ENCODE data around the gene UBE2E1.

Gene UBE2E1

DNA sequence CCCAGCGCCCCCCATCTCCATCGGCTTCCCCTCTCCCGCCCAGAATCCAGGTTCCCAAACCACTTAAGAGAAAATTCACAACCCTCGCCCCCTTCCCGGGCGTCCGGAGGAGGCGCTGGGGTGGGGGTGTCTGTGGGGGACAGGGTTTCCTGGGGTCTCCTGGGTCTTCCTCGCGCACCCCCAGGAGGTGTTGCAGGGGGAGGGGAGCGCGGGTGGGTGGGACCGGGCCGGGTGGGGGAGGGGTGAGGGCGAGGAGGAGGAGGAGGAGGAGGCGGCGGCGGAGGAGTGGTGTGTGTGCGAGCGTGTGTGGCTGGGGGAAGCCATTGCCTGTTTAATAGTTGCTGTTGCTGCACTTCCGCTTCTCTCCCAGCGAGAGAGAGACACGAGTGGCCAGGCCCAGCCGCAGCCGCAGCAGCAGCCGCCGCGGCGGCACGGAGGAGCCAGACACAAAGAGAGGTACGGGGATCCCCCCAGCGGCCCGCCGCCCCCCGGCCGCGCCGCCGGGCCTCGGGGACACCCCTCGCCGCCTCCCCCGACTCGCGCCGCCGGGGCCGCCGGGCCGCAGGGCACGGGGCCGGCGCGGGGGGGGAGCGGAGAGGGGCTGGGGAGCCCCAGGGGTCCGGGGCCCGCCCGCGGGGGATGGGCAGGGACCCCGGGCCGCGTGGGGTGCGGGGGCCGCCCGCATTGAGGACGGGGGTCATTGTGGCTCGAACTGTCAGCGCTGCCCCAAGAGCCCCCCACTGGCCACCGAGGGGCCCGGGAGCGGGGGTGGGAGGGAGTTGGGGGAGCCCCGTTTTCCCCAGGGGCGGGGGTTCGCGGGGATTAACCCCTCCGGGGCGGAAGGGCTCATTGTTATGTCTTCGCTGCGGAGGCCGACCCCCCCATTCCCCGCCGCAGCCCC is at the start of gene UBE2E1:
TSS of gene UBE2E1 (plus strand) at position 323 of the 901 bp plus-strand sequence. CDS start 1,315 bp downstream, outside the sequence.
- peak; percentile 55 for DNase-seq (ENCODE audit: low read depth)

DNA sequence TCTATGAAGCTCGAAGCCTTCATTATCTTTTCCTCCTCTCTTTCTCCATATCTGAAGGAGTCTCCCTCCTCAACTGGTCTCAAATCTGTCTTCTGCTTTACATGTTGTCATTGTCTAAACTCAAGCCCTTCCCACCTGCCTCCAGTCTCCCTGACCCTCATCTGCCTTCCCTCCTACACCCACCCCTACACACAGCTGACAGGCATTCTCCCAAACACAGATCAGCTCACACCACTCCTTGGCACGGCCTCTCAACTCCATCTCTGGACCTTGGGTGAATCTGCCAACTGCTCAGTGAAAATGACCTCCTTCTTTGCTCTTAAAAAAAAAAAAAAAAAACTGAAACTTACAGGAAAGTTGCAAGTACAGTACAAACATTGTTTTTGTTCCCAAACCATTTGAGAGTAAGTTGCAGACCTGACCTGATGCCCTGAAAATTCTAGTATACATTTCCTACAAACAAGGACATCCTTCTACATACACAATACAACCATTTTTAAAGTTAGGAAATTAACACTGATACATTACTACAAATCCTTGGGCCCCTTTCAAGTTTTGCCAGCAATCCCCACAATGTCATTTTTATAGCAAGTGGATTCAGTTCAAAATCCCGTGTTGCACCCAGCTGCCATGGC is 49.4 kb upstream of the UBE2E1 start:
- no peak for DNase-seq (ENCODE audit: low read depth)

DNA sequence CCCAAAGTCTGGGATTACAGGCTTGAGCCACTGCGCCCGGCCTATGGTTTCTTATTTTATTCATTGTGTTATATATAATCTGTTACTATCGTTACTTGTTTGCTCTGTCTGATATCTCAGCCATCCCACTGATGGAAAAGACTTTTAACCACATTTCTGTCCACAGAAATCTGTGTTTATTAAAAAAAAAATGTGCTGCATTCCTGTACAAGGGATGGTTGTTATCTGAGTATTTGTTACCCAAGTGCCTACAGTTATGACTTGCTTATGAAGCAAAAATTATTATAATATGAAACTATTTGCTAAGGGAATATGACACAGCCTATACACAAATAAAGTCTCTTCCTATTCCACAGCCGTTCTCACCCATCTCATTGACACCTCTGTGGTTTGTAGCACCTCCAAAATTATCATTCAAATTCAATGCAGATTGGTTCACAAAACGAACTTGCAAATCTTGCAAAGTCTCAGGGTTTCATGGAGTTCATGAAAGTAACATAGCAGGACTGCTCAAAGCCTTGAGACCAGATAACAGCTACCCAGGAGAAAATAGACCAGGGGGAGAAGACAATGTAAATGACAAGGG is 47.4 kb upstream of the UBE2E1 start:
- DNase-seq (ENCODE audit: low read depth) = no peak

DNA sequence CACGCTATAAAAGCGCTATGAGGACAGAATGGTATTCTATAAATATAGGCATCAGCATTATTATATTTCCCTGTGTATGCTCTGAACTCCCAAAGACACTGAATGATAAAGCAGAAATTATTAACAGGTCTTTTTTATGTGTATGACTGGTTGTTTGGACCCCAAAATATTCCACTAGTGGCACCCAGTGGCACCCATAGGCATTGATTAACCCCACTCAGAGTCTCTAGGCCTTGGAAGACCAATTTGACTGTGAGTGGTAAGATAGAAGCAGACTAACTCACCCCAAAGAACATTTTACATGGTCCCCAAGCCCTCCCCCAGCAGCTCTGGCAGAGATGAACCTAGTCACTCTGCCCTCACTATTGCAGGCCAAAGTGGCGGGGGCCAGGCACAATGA is 45.4 kb upstream of the UBE2E1 start:
- DNase-seq (ENCODE audit: low read depth) = no peak

DNA sequence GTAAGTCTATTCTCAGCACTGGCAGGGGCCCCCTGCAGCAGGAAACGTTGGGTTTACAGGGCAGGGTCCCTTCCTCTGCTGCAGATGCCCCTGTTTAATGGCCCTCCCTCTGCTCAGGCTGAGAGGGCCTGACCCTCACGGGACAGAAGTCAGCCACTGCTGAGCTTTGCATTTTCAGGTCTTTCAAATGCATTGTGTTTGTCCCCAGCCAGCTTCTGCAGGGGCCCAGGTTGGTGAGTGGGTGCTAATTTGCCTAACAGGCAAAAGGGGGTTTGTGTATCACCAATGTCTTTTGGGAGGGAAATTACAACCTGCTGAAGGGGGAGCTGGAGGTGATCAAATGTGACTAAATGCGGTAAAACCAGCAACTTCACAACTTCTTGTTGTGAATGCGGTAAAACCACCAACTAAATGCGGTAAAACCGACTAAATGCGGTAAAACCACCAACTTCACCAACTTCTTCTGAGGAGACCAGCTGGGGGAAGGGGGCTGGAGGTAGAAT is 44.8 kb upstream of the UBE2E1 start:
- DNase-seq (ENCODE audit: low read depth) = no peak

DNA sequence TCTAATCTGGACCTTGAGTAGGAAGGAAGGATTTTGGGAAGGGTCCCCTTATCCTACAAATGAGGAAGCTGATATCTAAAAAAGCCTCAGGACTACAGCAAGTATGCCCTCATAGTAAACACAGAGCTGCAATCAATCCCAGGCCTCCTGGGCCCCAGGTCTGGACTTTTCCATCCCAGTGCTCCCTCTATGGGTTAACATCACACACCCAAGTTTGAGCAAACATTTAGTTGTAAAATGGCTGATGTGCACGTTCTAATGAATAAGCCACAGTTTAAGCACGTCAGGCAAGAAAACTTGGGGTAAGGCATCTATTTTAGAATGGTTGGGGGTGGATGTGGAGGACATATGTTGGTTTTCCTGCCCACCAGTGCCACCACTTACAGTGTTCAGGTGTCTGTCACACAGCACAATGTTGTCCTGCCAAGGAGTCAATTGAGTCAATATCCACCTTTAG is 44.3 kb upstream of the UBE2E1 start:
- no peak for DNase-seq (ENCODE audit: low read depth)

DNA sequence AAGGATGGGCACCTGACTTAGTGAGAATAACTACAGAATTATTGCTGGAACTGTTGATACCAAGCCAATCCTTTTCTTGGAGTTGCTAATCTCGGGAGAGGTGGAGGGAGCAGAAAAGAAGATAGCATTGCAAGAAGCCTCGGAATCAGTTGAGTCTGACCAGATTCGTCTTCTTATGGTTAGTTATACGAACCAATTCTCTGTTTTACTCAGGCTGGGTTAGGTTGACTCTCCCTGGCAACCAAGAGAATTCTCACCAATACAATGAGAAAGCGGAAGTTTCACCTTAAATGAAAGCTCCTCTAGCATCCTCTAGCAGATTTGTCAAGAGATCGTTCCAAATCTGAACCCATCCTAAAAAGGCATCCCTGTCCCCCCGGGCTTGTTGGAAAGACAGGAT is 43.5 kb upstream of the UBE2E1 start:
- no peak for DNase-seq (ENCODE audit: low read depth)

DNA sequence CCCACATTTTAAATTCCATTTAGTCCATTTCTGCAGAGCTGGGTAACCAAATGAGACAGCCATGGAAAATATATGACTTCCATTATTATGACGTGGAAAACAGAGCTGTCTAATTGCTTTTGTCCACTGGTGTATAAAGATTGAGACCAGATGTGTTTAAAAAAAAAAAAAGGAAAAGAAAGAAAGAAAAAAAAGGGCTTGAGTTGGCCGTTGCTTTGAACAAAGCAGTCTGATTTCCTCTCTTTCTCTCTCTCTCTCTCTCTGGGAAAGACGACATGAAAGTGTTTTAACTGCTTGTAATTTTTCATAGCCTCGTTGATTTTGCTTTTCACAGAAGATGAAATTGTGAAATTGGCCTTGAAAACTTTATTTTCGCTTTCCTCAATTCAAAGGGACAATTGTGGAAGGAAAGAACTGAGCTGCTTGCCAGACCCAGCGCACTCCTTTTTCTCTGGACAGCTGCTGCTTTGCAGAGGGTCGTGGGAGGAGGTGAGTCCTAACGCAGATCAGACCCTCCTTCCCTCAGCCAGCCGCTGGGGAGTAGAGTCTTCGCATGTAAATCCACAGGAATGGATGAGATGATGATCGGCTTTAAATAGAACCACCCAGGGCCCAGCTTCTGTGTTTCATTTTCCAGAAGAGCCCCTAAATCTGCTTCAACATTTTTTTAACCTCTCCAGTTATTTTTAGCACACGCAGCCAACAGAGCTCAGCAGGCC is 42.8 kb upstream of the UBE2E1 start:
- no peak for DNase-seq (ENCODE audit: low read depth)

DNA sequence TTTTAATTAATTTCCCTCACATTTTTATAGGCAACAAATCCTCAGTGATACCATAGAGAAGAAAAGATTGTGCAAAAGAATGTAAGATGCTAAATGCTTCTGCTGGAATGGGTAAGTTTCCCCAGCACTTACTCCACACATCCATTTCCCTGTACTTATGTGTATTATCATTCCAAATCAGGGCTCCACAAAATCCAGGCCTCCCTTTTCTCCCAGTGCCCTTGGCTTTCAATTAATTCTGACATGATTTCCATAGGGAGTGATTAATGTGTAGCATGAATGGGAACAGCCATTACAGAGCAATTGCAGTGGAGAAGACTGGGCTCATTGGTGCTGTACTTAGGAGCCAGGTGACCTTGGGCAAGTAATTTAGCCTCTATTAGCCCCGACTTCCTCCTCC is 41.3 kb upstream of the UBE2E1 start:
- DNase-seq (ENCODE audit: low read depth) = no peak

DNA sequence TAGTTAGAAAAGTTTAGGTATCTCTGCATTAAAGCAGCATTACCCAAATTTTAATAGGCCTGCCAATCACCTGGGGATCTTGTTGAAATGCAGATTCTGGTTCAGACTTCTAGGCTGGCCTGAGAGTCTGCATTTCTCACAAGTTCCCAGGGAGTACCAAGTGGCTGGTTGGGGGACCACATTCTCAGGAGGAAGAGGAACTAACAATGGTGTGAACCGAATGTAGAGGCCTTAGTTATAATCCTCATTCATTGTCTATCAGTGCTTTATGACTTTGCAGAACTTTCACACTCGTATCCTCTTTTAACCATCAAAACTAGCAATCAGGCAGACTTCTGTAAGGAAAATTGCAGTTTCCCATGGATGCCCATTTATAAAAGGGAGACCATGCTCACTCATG is 38.2 kb upstream of the UBE2E1 start:
- DNase-seq (ENCODE audit: low read depth) = no peak

DNA sequence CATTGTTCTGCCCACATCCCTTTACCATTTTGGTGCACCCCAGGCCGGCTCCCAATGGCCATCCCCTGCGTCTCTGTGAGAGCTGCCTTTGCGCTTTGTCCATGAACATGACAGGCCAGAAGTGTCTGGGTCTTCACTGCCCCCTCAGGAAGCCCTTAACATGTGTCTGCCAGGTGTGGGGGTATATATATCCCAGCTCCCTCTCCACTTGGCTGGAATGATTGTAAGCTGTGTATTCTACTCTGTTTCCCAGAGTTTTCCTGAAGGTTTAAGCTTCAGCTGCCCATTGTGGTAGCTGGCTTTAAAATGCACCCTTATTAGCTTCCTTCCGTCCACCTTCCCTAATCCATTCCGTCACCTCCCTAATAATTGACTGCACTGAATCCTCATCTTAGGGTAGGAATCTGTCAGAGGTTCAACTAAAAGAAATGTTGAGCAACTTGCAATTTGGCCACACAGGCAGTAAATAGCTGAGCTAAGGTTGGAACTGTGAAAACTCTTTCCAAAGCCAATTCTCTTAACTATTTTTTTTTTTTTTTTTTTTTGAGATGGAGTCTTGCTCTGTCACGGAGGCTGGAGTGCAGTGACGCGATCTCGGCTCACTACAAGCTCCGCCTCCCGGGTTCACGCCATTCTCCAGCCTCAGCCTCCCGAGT is 30.4 kb upstream of the UBE2E1 start:
- DNase-seq (ENCODE audit: low read depth) = no peak

DNA sequence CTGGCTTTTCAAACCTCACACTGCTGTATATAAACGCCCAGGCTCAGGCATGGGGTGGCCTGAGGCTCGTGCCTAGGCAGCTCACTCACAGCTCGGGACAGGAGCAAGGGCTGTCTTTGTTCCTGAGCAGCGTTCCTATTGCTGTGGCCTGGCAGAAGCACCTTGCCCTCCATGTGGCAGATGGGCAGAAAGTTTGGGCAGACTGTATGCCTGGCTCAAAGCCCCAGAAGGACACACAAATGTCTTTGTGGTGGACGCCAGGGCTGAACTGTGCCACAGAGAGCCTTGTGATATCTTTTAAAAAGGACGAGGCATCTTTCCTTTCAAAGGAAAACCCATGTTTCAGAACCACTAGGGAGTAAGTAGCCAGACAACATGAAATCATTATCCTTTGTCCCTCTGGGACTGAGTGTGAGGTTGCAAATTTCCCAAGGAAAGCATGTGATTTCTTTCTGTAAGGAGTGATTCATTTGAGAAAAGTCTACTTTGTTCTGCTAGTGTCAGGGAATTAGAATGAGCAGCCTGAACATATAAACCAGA is 29.3 kb upstream of the UBE2E1 start:
- DNase-seq (ENCODE audit: low read depth) = peak; percentile 65

DNA sequence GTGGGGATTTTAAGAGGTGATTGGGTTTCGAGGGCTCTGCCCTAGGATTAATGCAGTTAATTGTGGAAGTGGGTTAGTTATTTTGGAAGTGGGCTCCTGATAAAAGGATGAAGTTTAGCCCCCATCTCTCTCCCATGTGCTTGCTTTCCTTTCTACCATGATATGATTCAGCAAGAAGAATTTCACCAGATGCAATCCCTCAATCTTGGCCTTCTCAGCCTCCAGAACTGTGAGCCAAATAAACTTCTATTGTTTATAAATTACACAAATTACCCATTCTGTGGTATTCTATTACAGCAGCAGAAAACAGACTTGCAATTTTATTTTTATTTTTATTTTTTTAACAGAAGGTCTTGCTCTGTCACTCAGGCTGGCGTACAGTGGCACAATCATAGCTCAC is 27.3 kb upstream of the UBE2E1 start:
- no peak for DNase-seq (ENCODE audit: low read depth)

DNA sequence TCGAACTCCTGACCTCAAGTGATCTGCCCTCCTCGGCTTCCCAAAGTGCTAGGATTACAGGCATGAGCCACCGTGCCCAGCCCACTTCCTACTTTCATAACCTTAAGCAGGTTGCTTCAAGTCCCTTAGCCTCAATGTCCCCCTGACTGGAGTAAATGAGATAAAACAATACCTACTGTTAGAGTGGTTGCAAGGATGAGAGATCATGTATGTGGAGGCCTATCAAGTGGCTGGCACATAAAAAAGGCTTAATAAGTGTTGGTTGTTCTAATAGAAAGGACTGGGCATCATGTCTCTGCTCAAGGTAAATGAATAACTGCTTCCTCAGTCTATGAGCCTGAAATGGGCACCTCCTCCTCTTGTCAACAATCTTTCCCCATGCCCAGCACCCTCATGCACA is 25.9 kb upstream of the UBE2E1 start:
- DNase-seq (ENCODE audit: low read depth) = no peak

DNA sequence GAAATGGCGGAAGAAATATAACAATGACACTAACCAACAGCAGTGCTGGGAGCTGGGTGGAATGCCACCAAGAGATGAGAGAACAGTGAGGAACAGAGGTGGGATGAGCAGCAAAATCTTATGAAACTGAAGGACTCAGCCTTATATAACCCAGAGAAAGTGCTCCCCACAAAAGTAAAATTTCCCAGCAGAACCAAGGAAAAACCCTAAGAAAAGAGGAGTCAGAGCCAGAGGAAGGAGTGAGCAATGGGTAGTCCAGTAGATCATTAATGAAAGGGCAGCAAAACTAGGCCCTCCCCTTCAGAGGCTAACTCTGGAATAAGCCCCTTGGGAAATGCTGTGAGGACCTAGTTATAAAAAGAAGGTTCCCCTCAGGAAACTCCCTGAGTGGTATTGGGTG is 24.7 kb upstream of the UBE2E1 start:
- no peak for DNase-seq (ENCODE audit: low read depth)

DNA sequence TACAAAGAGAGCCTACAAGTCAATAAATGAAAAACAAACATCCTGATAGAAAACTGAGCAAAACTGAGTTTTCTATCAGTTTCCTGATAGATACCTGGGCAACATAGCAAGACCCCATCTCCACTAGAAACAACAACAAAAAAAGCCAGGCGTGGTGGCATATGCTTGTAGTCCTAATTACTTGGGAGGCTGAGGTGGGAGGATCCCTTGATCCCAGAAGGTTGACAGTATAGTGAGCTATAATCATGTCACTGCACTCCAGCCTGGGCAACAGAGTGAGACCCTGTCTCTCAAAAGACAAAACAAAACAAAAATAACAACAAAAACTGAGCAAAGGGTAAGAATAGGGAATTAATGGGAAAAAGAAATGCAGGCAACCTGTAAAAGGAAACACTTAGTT is 23.9 kb upstream of the UBE2E1 start:
- DNase-seq (ENCODE audit: low read depth) = no peak

DNA sequence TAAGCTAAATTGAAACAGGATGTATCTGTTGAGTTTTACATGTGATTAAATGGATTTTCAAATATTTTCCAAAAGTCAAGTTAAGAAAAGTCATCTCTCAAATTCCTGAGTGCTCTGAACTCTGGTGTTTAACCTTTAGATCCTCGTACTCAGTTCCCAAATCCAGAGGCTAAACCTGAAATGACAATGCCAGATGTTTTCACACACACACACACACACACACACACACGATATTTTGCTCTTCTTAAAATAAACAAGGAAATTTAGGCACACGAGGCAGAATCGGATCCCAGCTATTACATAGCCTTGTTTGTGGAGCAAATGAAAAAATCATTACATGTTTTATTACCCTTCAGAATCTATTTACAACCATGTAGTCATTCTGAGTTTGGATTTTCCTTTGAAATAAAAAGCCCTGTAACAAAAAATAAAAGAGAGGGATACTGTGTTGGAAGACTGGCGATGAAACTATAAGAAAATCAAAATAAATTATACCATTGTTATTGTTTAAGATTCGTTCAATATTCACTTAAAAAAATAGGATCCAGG is 20.6 kb upstream of the UBE2E1 start:
- no peak for DNase-seq (ENCODE audit: low read depth)

DNA sequence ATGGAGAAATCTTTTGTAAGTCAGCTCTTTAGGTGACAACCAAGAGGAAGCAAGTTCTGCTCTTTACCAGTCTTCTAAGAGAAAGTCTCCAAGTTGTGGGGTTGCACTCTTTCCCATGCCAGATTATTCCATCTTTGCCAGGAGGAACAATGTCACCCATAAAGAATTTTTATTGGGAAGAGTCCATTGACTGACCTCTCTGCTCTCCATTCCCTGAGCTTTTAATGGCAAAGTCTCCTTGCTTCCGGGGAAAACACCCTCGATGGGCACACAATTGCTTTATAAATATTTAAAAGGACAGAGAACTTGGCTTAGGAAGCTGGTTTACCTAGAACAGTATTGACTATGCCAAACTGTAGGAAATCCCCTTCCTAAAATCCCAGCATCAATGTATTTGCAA is 19.9 kb upstream of the UBE2E1 start:
- DNase-seq (ENCODE audit: low read depth) = no peak

DNA sequence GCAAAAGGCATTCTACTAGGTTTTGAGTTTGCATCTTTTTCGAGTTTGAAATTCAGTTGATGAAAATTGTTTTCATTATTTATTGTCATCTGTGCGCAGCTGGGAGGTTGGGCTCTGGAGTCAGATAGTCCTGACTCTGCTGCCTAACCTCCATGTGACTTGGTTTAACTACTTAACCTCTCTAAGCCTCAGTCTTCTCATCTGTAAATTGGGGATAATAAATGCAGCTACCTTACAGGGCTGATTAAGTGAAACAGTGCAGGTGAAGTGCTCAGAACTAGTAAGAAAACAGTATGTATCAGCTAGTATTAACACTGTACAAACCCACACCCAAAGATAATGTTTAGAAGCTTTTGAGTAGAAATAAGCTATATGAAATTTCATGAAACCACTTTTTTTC is 14.1 kb upstream of the UBE2E1 start:
- no peak for DNase-seq (ENCODE audit: low read depth)

DNA sequence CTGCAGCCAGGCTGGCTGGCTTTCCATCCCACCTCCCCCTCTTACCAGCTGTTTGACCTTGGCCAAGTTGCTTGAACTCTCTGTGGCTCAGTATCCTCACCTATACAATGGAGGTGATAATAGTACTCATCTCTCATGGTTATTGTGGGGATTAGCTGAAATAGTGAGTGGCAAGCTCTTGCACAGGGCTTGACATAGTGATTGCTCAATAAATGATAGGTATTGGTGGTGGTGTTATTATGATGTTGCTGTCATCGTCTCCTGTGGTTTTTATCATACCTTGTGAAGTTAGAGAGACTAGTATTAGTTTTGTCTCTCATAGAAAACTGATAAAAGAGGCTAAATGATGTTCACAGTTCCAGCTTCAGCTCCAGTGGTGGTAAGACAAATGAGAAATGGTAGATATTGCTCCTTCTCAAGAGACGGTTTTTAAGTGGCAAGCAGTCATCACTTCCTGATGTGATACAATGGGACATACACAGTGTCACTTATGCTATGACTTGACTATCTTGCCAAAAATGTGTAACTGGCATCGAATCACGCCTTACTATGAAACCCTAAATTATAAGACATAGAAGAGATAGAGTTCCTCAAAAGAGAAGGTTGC is 12.1 kb upstream of the UBE2E1 start:
- DNase-seq (ENCODE audit: low read depth) = no peak

DNA sequence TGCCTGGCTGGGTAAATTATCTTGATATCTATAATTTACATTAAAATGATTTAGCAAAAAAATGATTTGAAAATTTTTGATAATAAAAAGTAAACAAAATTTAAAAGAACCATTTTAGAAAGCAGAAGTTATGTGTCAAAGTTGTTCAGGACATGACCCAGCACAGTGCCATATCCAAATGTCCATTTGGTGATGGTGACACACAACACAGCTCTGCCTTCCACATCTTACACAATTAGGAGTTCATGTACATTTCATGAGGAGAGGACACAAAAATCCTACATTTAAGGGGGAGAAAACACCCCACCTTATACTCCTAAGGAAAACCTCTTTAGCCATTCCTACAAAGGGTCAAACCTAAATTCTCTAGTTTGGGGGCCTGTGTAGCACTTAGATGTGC is 10.7 kb upstream of the UBE2E1 start:
- DNase-seq (ENCODE audit: low read depth) = no peak

All from fibroblast of the conjunctiva (primary cell).